HepG2 (cell line): ENCODE results near the gene PLEKHA3. TPM values are rescaled to one million over a fixed set of nuclear protein-coding genes. Genes with fewer than 3 reads are reported as not detected.

Experiments used
- AKAP8 ChIP-seq: sonication (generic); formaldehyde crosslinking; IDR thresholded peaks from 2 replicates; pipeline ENCODE4 v1.5.1; 2020; ENCODE audit warnings: mild to moderate bottlenecking, missing genetic modification reagents
- MAFF ChIP-seq: IDR thresholded peaks from 2 replicates; pipeline ENCODE4 v1.6.1; 2011; ENCODE audit warnings: low read depth, low read length, improper control_type of control experiment
- MAZ ChIP-seq, 2 experiments: sonication (generic) in 1 of 2; formaldehyde crosslinking in 1 of 2; IDR thresholded peaks; 2 replicates each; pipeline versions ENCODE4 v1.5.0 to v1.6.1; 2012 to 2020; ENCODE audit warnings: low read depth in 2 of 2, mild to moderate bottlenecking in 2 of 2, borderline replicate concordance in 1 of 2, improper control_type of control experiment in 1 of 2, low read length in 1 of 2, missing genetic modification reagents in 1 of 2, moderate library complexity in 1 of 2
- SOX5 ChIP-seq: IDR thresholded peaks from 2 replicates; pipeline ENCODE4 v1.6.1; 2016; ENCODE audit warnings: borderline replicate concordance
- TEAD3 ChIP-seq: optimal IDR thresholded peaks from 2 replicates; pipeline ENCODE3; 2016; ENCODE audit warnings: borderline replicate concordance
- ZFP36 ChIP-seq: fragments of 150-350 bp; IDR thresholded peaks from 2 replicates; pipeline ENCODE4 v1.6.1; 2018; ENCODE audit warnings: borderline replicate concordance, low read length, low read depth; ENCODE audit not compliant: partially characterized antibody
- ZFP36L2 ChIP-seq: sonication (generic); formaldehyde crosslinking; IDR thresholded peaks from 2 replicates; pipeline ENCODE4 v1.4.0; 2020; ENCODE audit warnings: missing genetic modification reagents
- ZNF292 ChIP-seq: sonication (generic); formaldehyde crosslinking; IDR thresholded peaks from 2 replicates; pipeline ENCODE4 v1.8.1; 2022; ENCODE audit warnings: mild to moderate bottlenecking, low read depth, missing genetic modification reagents, borderline replicate concordance
- polyA plus RNA-seq, 8 experiments: library from polyadenylated mRNA; depleted of rRNA in 3 of 8; stranded (reverse) in 7 of 8; unstranded in 1 of 8; fragments of >200 nt; fragmentation: Illumina TruSeq in 4 of 8; extraction: Trizol in 4 of 8; gene quantifications; 2 replicates each; pipeline versions ENCODE4 v1.2.1 to v1.2.3, GENCODE V29; 2011 to 2016; ENCODE audit warnings: low read depth in 4 of 8, missing spikeins in 1 of 8, mixed read lengths in 1 of 8; ENCODE audit not compliant: insufficient read depth in 1 of 8
- total RNA-seq, 5 experiments: library from RNA; depleted of rRNA; stranded (reverse); fragments of >200 nt; fragmentation: Illumina TruSeq; extraction: Trizol; gene quantifications; 2 replicates each; pipeline ENCODE4 v1.2.3, GENCODE V29; 2016; ENCODE audit warnings: low read depth in 1 of 5
- TF ChIP-seq, protein P1 (sequence below): sonication (generic); formaldehyde crosslinking; IDR thresholded peaks from 2 replicates; pipeline ENCODE4 v1.5.0; 2020; ENCODE audit warnings: mild to moderate bottlenecking, missing genetic modification reagents
- TF ChIP-seq, protein P2 (sequence below), 2 experiments: IDR thresholded peaks; 2 replicates each; pipeline ENCODE4 v1.6.1; 2011 to 2012; ENCODE audit warnings: low read length in 2 of 2, borderline replicate concordance in 1 of 2, low read depth in 1 of 2, mild to moderate bottlenecking in 1 of 2, moderate library complexity in 1 of 2
- TF ChIP-seq, protein P3 (sequence below): sonication (generic); formaldehyde crosslinking; IDR thresholded peaks from 2 replicates; pipeline ENCODE4 v1.5.1; 2020; ENCODE audit warnings: mild to moderate bottlenecking, missing genetic modification reagents, moderate library complexity
- TF ChIP-seq, protein P4 (sequence below): sonication (generic); formaldehyde crosslinking; IDR thresholded peaks from 2 replicates; pipeline ENCODE4 v1.4.0; 2020; ENCODE audit warnings: missing genetic modification reagents
- TF ChIP-seq, protein P5 (sequence below): IDR thresholded peaks from 2 replicates; pipeline ENCODE4 v1.6.1; 2016; ENCODE audit warnings: low read depth, missing genetic modification reagents, missing compliant biosample characterization

Gene PLEKHA3
- total and polyA plus RNA-seq, 2 of the 13 experiments (the other 11 are each of a cell fraction or from before 2014, with no cell fraction given) = 11.7 to 23.1 TPM

DNA sequence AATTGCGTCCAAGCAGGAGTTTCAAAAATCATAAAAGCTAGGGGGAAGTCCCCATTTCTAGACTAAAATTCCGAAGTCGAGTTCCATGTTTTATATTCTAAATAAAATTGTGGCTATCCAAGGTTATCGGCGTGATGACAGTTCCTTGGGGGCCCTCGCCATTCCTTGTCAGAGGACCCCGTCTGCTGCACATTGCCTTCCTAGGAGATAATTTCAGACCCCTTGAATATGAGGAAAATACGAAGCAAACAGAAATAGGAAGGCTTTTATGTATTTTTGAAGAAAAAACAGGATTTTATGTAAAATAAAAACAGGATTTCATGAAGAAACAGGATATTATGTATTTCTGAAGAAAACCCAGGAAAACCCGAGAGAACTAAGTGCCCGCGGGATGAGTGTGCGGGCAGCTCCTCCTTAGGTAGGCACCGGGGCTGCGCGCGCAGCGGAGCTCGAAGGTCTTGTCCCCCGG is 465 bp upstream of the PLEKHA3 start (continued):
- TF ChIP-seq, protein P1, sequence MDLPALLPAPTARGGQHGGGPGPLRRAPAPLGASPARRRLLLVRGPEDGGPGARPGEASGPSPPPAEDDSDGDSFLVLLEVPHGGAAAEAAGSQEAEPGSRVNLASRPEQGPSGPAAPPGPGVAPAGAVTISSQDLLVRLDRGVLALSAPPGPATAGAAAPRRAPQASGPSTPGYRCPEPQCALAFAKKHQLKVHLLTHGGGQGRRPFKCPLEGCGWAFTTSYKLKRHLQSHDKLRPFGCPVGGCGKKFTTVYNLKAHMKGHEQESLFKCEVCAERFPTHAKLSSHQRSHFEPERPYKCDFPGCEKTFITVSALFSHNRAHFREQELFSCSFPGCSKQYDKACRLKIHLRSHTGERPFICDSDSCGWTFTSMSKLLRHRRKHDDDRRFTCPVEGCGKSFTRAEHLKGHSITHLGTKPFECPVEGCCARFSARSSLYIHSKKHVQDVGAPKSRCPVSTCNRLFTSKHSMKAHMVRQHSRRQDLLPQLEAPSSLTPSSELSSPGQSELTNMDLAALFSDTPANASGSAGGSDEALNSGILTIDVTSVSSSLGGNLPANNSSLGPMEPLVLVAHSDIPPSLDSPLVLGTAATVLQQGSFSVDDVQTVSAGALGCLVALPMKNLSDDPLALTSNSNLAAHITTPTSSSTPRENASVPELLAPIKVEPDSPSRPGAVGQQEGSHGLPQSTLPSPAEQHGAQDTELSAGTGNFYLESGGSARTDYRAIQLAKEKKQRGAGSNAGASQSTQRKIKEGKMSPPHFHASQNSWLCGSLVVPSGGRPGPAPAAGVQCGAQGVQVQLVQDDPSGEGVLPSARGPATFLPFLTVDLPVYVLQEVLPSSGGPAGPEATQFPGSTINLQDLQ (CRISPR knock-in tag) = no peak
- TF ChIP-seq TEAD3 (CRISPR knock-in tag) (no peak), AKAP8 (no peak), ZFP36L2 (CRISPR knock-in tag) (no peak), ZNF292 (CRISPR knock-in tag) (no peak), SOX5 (no peak), MAZ (IDR thresholded peaks at IDR 0.05; ENCODE audit: borderline replicate concordance, low read depth, low read length) (0 out of 2 replicates have a peak, but pooled peaks have one; percentile 45), MAZ (CRISPR knock-in tag; IDR thresholded peaks at IDR 0.05; ENCODE audit: low read depth) (no peak), MAFF (no peak), ZFP36 (peak; percentile 34)
- TF ChIP-seq, protein P2, sequence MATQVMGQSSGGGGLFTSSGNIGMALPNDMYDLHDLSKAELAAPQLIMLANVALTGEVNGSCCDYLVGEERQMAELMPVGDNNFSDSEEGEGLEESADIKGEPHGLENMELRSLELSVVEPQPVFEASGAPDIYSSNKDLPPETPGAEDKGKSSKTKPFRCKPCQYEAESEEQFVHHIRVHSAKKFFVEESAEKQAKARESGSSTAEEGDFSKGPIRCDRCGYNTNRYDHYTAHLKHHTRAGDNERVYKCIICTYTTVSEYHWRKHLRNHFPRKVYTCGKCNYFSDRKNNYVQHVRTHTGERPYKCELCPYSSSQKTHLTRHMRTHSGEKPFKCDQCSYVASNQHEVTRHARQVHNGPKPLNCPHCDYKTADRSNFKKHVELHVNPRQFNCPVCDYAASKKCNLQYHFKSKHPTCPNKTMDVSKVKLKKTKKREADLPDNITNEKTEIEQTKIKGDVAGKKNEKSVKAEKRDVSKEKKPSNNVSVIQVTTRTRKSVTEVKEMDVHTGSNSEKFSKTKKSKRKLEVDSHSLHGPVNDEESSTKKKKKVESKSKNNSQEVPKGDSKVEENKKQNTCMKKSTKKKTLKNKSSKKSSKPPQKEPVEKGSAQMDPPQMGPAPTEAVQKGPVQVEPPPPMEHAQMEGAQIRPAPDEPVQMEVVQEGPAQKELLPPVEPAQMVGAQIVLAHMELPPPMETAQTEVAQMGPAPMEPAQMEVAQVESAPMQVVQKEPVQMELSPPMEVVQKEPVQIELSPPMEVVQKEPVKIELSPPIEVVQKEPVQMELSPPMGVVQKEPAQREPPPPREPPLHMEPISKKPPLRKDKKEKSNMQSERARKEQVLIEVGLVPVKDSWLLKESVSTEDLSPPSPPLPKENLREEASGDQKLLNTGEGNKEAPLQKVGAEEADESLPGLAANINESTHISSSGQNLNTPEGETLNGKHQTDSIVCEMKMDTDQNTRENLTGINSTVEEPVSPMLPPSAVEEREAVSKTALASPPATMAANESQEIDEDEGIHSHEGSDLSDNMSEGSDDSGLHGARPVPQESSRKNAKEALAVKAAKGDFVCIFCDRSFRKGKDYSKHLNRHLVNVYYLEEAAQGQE (IDR thresholded peaks at IDR 0.05; ENCODE audit: borderline replicate concordance in 1 of 2, low read depth in 1 of 2, low read length in 2 of 2) = no peak
- TF ChIP-seq, protein P3, sequence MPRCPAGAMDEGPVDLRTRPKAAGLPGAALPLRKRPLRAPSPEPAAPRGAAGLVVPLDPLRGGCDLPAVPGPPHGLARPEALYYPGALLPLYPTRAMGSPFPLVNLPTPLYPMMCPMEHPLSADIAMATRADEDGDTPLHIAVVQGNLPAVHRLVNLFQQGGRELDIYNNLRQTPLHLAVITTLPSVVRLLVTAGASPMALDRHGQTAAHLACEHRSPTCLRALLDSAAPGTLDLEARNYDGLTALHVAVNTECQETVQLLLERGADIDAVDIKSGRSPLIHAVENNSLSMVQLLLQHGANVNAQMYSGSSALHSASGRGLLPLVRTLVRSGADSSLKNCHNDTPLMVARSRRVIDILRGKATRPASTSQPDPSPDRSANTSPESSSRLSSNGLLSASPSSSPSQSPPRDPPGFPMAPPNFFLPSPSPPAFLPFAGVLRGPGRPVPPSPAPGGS (CRISPR knock-in tag) = no peak
- TF ChIP-seq, protein P4, sequence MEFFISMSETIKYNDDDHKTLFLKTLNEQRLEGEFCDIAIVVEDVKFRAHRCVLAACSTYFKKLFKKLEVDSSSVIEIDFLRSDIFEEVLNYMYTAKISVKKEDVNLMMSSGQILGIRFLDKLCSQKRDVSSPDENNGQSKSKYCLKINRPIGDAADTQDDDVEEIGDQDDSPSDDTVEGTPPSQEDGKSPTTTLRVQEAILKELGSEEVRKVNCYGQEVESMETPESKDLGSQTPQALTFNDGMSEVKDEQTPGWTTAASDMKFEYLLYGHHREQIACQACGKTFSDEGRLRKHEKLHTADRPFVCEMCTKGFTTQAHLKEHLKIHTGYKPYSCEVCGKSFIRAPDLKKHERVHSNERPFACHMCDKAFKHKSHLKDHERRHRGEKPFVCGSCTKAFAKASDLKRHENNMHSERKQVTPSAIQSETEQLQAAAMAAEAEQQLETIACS (CRISPR knock-in tag) = no peak
- TF ChIP-seq, protein P5, sequence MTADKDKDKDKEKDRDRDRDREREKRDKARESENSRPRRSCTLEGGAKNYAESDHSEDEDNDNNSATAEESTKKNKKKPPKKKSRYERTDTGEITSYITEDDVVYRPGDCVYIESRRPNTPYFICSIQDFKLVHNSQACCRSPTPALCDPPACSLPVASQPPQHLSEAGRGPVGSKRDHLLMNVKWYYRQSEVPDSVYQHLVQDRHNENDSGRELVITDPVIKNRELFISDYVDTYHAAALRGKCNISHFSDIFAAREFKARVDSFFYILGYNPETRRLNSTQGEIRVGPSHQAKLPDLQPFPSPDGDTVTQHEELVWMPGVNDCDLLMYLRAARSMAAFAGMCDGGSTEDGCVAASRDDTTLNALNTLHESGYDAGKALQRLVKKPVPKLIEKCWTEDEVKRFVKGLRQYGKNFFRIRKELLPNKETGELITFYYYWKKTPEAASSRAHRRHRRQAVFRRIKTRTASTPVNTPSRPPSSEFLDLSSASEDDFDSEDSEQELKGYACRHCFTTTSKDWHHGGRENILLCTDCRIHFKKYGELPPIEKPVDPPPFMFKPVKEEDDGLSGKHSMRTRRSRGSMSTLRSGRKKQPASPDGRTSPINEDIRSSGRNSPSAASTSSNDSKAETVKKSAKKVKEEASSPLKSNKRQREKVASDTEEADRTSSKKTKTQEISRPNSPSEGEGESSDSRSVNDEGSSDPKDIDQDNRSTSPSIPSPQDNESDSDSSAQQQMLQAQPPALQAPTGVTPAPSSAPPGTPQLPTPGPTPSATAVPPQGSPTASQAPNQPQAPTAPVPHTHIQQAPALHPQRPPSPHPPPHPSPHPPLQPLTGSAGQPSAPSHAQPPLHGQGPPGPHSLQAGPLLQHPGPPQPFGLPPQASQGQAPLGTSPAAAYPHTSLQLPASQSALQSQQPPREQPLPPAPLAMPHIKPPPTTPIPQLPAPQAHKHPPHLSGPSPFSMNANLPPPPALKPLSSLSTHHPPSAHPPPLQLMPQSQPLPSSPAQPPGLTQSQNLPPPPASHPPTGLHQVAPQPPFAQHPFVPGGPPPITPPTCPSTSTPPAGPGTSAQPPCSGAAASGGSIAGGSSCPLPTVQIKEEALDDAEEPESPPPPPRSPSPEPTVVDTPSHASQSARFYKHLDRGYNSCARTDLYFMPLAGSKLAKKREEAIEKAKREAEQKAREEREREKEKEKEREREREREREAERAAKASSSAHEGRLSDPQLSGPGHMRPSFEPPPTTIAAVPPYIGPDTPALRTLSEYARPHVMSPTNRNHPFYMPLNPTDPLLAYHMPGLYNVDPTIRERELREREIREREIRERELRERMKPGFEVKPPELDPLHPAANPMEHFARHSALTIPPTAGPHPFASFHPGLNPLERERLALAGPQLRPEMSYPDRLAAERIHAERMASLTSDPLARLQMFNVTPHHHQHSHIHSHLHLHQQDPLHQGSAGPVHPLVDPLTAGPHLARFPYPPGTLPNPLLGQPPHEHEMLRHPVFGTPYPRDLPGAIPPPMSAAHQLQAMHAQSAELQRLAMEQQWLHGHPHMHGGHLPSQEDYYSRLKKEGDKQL = no peak
